ENCODE results near the gene DFFB. TPM values are rescaled to one million over a fixed set of nuclear protein-coding genes. Genes with fewer than 3 reads are reported as not detected.
"Not testable (repeated sequence)": the region's sequence is repeated elsewhere in the genome, so short reads cannot be mapped to it uniquely, and the experiment has no call there.

The DFFB gene
- total and polyA plus RNA-seq, 5 experiments from 2014 or later, result 8.5 to 21.1 (median 12.5) TPM

GRCh38 chr1:3908886-3909517, 51.7 kb downstream of the DFFB start:
- H3K4me3 Mint-ChIP-seq, result no peak overlapping the region

GRCh38 chr1:3909615-3910014, 52.3 kb downstream of the DFFB start:
- ATAC-seq (no peak), DNase-seq (no peak)
- Mint-ChIP-seq H3K27ac (no peak overlapping the region), H3K4me3 (no peak overlapping the region), H3K27me3 (peaks cover 0 to 1% (median 0%) of the 10 kb centered on the region in 5 donors), H3K36me3 (peaks cover 0 to 2% (median 0%) of the 10 kb centered on the region in 3 donors), H3K4me1 (peaks cover 0 to 22% (median 5%) of the 10 kb centered on the region in 4 donors), H3K9me3 (no peaks in the 10 kb centered on the region)
- POLR2A ChIA-PET, result no interaction called here

More at GRCh38 chr1:3908886-3909517, 51.7 kb downstream of the DFFB start:
- no peaks in the 10 kb centered on the region for H3K9me3 Mint-ChIP-seq
- peaks cover 0 to 27% (median 5%) of the 10 kb centered on the region in 4 donors for H3K4me1 Mint-ChIP-seq
- H3K27ac Mint-ChIP-seq, result no peak overlapping the region
- POLR2A ChIA-PET, result no interaction called here
- peaks cover 0 to 1% (median 0%) of the 10 kb centered on the region in 5 donors for H3K27me3 Mint-ChIP-seq
- DNase-seq (no peak), ATAC-seq (no peak)
- H3K36me3 Mint-ChIP-seq, result peaks cover 0 to 2% (median 0%) of the 10 kb centered on the region in 3 donors

DNA sequence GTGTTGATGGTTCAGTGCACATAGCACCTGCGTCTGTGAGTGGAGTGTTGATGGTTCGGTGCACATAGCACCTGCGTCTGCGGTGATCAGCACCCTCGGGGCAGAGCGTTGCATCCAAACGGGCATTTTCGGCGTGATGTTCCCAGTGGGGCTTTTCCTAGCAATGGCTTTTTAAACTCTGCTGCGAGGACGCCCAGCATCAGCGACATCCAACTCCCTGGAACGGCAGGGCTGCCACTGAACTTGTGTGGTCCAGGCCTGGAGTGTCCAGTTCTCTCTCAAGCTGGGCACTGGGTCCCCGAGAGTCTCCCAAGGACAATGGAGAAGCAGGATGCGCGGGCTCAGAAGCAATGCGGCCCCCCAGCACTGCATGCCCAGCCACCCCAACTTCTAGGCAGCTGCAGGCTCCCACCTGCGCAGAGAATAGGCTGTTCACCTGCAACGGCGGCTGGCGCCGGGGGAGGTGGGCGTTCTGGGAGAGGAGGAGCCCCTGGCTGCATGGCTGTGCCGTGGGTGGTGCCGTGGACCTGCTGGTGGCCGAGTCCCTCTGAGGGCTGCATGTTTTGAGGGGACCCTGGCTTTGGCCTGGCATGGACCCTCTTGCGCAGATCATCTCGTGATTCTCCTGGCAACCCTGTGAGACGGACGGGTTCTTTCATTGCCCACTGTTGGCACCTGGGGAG, 52.9 kb downstream of the DFFB start:
- POLR2A ChIA-PET, result no interaction called here
- Mint-ChIP-seq H3K27ac (no peak overlapping the region), H3K4me1 (peaks cover 0 to 19% (median 5%) of the 10 kb centered on the region in 4 donors), H3K9me3 (no peaks in the 10 kb centered on the region), H3K4me3 (peak overlapping the region in 1 of 10 donors; percentile 38), H3K36me3 (peaks cover 0 to 2% (median 0%) of the 10 kb centered on the region in 3 donors), H3K27me3 (peaks cover 0 to 1% (median 0%) of the 10 kb centered on the region in 5 donors)
- ATAC-seq, result no peak
- DNase-seq, result no peak

DNA sequence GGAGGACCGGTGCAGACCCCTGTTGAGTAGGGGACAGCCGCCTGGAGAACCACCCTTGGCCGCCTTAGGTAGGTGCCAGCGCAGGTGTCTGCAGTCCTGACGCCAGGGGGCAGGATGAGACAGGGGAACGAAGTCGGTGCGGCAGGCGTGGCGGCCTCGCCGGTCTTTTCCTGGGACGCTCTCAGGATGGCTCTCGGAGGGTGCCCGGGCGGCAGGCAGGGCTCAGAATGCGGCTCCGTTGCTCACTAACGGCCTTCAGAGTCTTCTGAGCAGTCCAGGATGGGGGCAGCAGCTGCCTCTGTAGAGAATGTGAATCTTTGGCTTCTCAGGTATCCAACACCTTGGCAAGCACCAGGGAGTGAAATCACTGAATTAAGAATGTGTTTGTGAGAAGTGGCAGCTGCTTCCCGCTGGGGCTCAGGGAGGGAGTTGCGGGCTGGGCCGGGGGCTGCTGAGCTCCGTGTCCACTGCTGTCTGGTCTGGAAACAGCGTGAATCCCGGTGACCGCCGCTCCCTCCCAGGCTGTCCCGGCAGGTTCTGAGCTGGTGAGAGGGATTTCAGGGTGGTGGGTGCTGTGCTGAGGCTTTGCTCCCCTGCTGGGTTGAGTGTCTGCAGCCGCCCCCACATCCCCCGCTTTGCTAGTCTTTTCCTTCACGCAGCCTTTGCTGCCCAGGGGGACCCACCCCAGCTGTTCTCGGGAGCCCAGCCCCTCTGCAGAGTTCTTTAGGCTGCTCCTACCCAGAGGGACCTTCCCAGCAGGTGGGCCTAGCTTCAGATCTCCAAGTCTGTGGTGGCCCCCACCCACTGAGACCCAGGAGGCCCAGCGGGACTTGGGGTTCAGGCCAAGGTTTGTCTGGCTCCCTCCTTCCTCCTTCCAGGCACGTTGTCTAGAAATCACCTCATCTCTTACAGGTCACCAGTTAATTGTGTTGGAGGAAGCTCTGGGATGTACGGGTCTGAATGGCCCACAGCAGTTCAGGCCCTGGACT, 53.9 kb downstream of the DFFB start:
- peak; percentile 60 to 86 (median 73) for DNase-seq
- Mint-ChIP-seq H3K36me3 (no peaks in the 10 kb centered on the region), H3K4me3 (peak overlapping the region in 7 of 10 donors; percentile 8 to 58 (median 39)), H3K27ac (peak overlapping the region in 1 of 10 donors; percentile 40), H3K27me3 (peaks cover 0 to 2% (median 0%) of the 10 kb centered on the region in 5 donors), H3K4me1 (peaks cover 0 to 12% (median 5%) of the 10 kb centered on the region in 4 donors), H3K9me3 (no peaks in the 10 kb centered on the region)
- POLR2A ChIA-PET, result interaction anchor here (0.5 to 0.6 kb wide), 2 partner anchors 22 to 1267 kb away, joined by 3 to 8 read pairs; no protein-coding TSS in a partner anchor
- peak; percentile 93 to 94 for ATAC-seq

- Mint-ChIP-seq H3K4me3 (no peak overlapping the region), H3K4me1 (peaks cover 0 to 9% (median 4%) of the 10 kb centered on the region in 4 donors), H3K27me3 (peaks cover 0 to 5% (median 0%) of the 10 kb centered on the region in 5 donors), H3K9me3 (no peaks in the 10 kb centered on the region), H3K36me3 (no peaks in the 10 kb centered on the region), H3K27ac (no peak overlapping the region)
- ATAC-seq (no peak), DNase-seq (no peak)
- POLR2A ChIA-PET, result no interaction called here
Measured at GRCh38 chr1:3911981-3912808, 54.9 kb downstream of the DFFB start.

DNA sequence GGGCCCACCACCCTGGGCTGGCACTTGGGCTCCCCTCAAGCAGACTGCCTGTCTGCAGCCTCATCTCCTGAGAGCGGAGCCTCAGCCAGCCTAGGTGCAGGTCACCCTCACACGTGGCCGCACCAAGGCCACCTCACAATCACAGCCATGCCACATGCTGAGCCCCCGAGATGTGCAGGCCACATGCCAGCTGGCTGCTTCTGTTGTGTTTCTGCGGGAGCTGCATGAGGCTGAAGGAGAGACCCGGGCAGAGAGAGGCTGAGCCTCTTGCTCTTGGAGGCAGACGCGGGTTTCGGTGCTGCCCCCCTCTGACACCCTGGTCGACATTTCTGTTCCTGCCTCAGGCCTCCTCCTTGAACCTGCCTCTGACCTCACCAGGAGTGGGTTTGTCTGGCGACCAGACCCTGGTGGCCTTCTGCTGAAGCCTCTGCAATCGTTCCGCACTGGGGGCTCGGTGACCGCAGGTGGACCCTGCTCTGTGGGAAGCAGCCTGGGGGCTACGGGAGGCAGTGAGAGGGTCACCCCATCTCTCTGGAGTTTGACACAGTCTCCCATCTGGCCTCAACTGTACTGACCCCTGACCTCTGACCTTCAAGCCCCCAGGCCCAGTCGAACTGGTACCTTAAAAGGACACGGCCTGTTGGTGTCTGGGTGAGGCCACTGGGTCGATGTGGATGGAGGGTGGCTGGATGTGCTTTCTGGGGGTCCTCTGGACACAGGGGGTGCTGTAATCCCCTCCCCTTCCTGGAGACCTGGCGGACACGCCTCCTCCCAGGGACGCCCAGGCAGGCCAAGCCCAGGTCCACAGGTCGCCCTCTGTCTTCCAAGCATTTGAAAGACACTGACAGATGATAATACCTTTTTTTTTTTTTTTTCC, 55.8 kb downstream of the DFFB start:
- Mint-ChIP-seq H3K4me3 (no peak overlapping the region), H3K27me3 (peaks cover 0 to 5% (median 0%) of the 10 kb centered on the region in 5 donors), H3K9me3 (no peaks in the 10 kb centered on the region), H3K4me1 (peaks cover 0 to 8% (median 3%) of the 10 kb centered on the region in 4 donors), H3K36me3 (no peaks in the 10 kb centered on the region), H3K27ac (no peak overlapping the region)
- ATAC-seq, result no peak
- POLR2A ChIA-PET, result no interaction called here
- DNase-seq, result no peak

DNA sequence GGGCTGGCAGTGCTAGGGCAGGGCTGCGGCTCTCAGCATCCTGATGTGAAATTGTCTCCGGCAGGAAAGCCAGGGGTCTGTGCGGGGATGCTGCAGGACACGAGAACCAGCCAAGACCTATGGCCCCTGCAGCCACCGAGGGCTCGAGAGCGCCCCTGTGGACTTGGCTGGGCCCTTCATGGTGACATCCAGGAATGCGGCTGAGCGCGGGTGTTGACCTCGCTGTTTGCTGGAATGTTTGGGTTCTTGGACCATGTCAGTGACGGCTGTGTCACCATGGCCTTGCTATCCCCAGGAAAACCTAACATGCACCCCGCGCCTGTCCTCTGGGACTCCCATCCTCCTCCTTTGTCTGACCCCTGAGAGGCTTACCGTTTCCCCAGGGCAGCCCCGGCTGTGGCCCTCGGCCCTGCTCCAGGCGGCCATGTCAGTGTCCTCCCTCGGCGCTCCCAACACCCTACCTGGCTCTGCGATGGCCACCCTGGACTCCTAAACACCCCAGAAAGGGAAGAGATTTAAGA, 57.1 kb downstream of the DFFB start:
- H3K4me1 Mint-ChIP-seq, result peaks cover 0 to 8% (median 3%) of the 10 kb centered on the region in 4 donors
- no peak overlapping the region for H3K27ac Mint-ChIP-seq
- no peaks in the 10 kb centered on the region for H3K36me3 Mint-ChIP-seq
- H3K27me3 Mint-ChIP-seq, result peaks cover 0 to 12% (median 0%) of the 10 kb centered on the region in 5 donors
- POLR2A ChIA-PET, result no interaction called here
- ATAC-seq (no peak), DNase-seq (no peak)
- H3K9me3 Mint-ChIP-seq, result no peaks in the 10 kb centered on the region
- no peak overlapping the region for H3K4me3 Mint-ChIP-seq

GRCh38 chr1:3914911-3915310, 57.6 kb downstream of the DFFB start:
- Mint-ChIP-seq H3K9me3 (no peaks in the 10 kb centered on the region), H3K4me1 (peaks cover 0 to 5% (median 2%) of the 10 kb centered on the region in 4 donors), H3K36me3 (no peaks in the 10 kb centered on the region), H3K27ac (no peak overlapping the region), H3K4me3 (no peak overlapping the region), H3K27me3 (peaks cover 0 to 12% (median 0%) of the 10 kb centered on the region in 5 donors)
- POLR2A ChIA-PET, result no interaction called here
- ATAC-seq, result no peak
- DNase-seq, result no peak

DNA sequence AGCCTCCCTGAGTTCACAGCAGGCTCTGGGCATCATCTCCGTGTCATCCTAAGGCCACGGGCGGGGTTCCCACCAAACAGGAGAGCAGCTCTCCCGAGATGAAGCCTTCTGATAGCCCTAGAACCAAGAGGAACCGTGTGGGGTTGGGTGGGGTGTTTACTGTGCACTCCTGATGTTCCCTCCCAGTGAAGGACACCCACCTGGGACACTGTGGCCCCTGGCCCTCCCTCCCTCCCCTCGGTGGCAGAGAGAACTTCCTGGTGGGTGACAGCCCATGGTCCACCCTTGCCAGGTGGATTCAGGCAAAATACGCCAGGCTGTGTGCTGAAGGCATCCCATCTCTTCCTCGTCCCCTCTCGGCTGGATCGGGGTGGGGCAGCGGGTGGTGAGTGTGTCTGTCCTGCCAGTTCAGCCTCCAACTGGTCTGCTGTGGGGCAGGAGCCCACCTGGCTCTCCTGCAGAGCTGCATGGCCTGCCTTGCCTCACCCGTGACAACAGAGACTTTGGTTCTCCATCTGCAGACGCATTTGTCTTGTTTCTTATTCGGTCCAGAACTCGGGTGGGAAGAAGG, 58.4 kb downstream of the DFFB start:
- POLR2A ChIA-PET, result no interaction called here
- Mint-ChIP-seq H3K36me3 (no peaks in the 10 kb centered on the region), H3K9me3 (no peaks in the 10 kb centered on the region), H3K27me3 (peaks cover 0 to 14% (median 0%) of the 10 kb centered on the region in 5 donors), H3K4me3 (no peak overlapping the region), H3K4me1 (peaks cover 0 to 5% (median 1%) of the 10 kb centered on the region in 4 donors), H3K27ac (no peak overlapping the region)
- no peak for ATAC-seq
- no peak for DNase-seq

DNA sequence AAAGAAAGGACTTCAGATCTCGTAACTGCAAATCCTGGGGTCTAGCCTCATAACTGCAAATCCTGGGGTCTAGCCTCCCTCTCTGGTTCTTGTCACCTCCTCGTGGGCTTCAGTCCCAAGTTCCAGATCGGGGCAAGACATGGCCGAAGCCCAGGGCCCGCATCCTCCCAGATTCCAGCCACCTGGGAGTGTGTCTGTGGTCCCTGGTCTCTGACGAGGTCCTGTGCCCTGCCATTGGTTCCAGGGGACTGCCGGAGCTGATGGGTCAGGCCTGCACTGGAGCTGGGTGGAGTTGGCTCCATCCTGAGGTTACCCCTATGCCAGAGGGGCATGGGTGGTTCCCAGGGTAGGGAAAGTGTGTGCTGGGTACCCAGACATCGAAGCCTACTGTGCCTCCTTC, 60.5 kb downstream of the DFFB start:
- Mint-ChIP-seq H3K27me3 (peaks cover 0 to 18% (median 0%) of the 10 kb centered on the region in 5 donors), H3K27ac (no peak overlapping the region), H3K36me3 (no peaks in the 10 kb centered on the region), H3K4me1 (peaks cover 0 to 2% (median 0%) of the 10 kb centered on the region in 4 donors), H3K4me3 (no peak overlapping the region), H3K9me3 (no peaks in the 10 kb centered on the region)
- ATAC-seq (no peak), DNase-seq (no peak)
- POLR2A ChIA-PET, result no interaction called here

GRCh38 chr1:3918359-3918758, 61.1 kb downstream of the DFFB start:
- H3K36me3 Mint-ChIP-seq, H3K4me1 Mint-ChIP-seq, H3K9me3 Mint-ChIP-seq, H3K4me3 Mint-ChIP-seq, H3K27ac Mint-ChIP-seq, ATAC-seq, POLR2A ChIA-PET, DNase-seq: not testable (repeated sequence)
- H3K27me3 Mint-ChIP-seq, result peaks cover 0 to 20% (median 0%) of the 10 kb centered on the region in 5 donors
